Mucosa of descending colon (tissue), 3 donors: ENCODE results near the gene XRRA1. TPM values are rescaled to one million over a fixed set of nuclear protein-coding genes. Genes with fewer than 3 reads are reported as not detected.
A peak's percentile ranks its signal among the peaks of the same experiment; 100 is the strongest.

Experiments used
- ATAC-seq: fragments of 200-7000 bp; cut with Tn5 transposase; one replicate; pipeline ENCODE4 v1.9.1; 2020; ENCODE audit warnings: mild to moderate bottlenecking, moderate library complexity
- DNase-seq, 3 donors: peaks; one replicate each; pipeline ENCODE4 v3.0.0-alpha.2; 2020
- H3K36me3 ChIP-seq: fragments of 200-600 bp; one replicate; pipeline ENCODE4 v1.8.0; 2021; ENCODE audit warnings: low read depth, mild to moderate bottlenecking
- H3K4me1 ChIP-seq: fragments of 200-600 bp; one replicate; pipeline ENCODE4 v1.8.0; 2021; ENCODE audit warnings: low read depth, mild to moderate bottlenecking
- H3K4me3 ChIP-seq: fragments of 200-600 bp; one replicate; pipeline ENCODE4 v1.8.0; 2021; ENCODE audit warnings: mild to moderate bottlenecking
- H3K9me3 ChIP-seq: fragments of 200-600 bp; one replicate; pipeline ENCODE4 v1.8.0; 2021; ENCODE audit warnings: mild to moderate bottlenecking
- intact Hi-C, 2 donors: fragments of 100-400 bp; cut with DNase I in 1 of 2; cut with micrococcal nuclease in 1 of 2; formaldehyde crosslinking; loops; one replicate each; pipeline versions ENCODE4 v1.11.0 to v1.11.1; 2022; cut with DNase I, micrococcal nuclease
- total RNA-seq, 3 donors: library from RNA; stranded (reverse); fragmentation: NEBNext Ultra II Directional in 2 of 3; extraction: Animal tissue kit (Norgen Biotek cat#: 25700) in 2 of 3; gene quantifications; one replicate each; pipeline versions ENCODE4 v1.2.1 to v1.2.4, GENCODE V29; 2021 to 2023
- TF ChIP-seq, protein P1 (sequence below): fragments of 200-600 bp; IDR thresholded peaks from one replicate; pipeline ENCODE4 v1.8.0; 2022; ENCODE audit warnings: antibody characterized with exemption, mild to moderate bottlenecking
- donor health status: DM: no; HTN: no; CAD: no; lungs with moderate emphysema.
- donor health status: DM: no; HTN: no; CAD: no.
- donor health status: DM: no; HTN: yes; CAD: no.

XRRA1 gene
- total RNA-seq, 3 donors from 2014 or later, result 6.7 to 35.9 (median 29.6) TPM

DNA sequence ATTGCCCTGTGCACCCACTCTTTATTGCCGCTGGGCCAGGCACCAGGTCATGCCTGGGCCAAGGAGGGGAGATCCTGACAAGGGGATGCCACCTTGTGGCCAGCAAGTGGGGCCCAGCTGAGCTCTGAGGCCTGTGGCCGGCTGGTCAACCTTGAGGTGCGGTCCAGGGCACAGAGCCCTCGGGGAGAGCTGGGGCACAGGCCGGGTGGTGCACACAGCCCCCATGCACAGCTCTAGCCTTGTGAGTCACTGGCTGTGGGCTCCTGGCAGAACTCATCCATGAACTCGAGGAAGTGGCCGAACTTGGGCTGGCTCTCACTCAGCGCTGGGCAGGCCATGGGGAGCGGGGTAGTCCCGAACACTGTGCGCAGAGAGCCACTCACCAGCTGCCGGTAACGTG, 105.9 kb downstream of the XRRA1 start:
- Histone ChIP-seq H3K36me3 (no peaks in the 10 kb centered on the region), H3K4me3 (no peak overlapping the region), H3K9me3 (no peaks in the 10 kb centered on the region), H3K4me1 (no peaks in the 10 kb centered on the region)
- ATAC-seq, result peak; percentile 17
- DNase-seq, result no peak
- TF ChIP-seq, protein P1, sequence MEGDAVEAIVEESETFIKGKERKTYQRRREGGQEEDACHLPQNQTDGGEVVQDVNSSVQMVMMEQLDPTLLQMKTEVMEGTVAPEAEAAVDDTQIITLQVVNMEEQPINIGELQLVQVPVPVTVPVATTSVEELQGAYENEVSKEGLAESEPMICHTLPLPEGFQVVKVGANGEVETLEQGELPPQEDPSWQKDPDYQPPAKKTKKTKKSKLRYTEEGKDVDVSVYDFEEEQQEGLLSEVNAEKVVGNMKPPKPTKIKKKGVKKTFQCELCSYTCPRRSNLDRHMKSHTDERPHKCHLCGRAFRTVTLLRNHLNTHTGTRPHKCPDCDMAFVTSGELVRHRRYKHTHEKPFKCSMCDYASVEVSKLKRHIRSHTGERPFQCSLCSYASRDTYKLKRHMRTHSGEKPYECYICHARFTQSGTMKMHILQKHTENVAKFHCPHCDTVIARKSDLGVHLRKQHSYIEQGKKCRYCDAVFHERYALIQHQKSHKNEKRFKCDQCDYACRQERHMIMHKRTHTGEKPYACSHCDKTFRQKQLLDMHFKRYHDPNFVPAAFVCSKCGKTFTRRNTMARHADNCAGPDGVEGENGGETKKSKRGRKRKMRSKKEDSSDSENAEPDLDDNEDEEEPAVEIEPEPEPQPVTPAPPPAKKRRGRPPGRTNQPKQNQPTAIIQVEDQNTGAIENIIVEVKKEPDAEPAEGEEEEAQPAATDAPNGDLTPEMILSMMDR, result no peak
- intact Hi-C loops, result no loop called here

DNA sequence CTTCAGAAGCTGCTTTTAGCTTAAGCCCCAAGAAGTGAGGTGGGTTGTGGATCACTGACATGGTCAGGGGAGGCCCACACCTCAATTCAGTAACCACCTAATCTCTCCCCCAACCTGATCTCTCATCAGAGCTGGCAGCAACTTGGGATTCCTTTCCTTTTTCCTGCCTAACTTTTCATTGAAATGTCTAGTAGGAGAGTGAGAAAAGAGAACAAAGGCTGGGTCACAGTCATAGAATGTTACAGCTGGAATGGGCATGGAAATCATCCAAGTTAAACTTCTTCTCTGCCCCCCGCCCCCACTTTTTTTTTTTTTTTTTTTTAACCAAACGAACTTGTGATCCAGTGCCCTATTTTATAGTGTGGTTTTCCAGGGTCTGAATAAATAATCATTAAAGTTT, 108.4 kb downstream of the XRRA1 start:
- intact Hi-C loops, result no loop called here
- ATAC-seq (no peak), DNase-seq (no peak)
- no peak overlapping the region for H3K4me3 ChIP-seq
- no peaks in the 10 kb centered on the region for H3K4me1 ChIP-seq
- TF ChIP-seq, protein P1, result no peak
- H3K9me3 ChIP-seq, result no peaks in the 10 kb centered on the region
- H3K36me3 ChIP-seq, result no peaks in the 10 kb centered on the region

GRCh38 chr11:74839971-74840370, 108.9 kb downstream of the XRRA1 start:
- intact Hi-C loops, result no loop called here
- TF ChIP-seq, protein P1, result no peak
- H3K36me3 ChIP-seq, result no peaks in the 10 kb centered on the region

DNA sequence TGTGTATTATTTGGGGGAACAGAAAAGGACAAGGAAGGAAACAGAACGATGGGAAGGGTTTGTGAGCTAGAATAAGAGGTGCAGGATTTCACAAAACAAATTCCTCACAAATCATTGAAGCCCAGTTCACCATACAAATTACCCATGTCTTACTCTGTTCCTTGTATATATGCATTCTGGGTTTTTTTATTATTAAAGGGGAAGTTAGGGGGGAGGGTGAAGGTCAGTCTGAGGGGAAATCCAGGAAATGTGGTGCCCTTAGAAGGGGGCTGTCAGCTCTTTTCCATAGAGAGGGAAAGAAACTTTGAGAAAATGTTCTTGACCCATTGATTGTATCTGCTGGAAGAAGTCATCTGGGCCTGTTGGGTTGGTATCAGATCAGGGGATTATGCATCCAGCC, 109.4 kb downstream of the XRRA1 start:
- TF ChIP-seq, protein P1, result no peak
- Histone ChIP-seq H3K9me3 (no peaks in the 10 kb centered on the region), H3K36me3 (no peaks in the 10 kb centered on the region), H3K4me1 (no peaks in the 10 kb centered on the region), H3K4me3 (no peak overlapping the region)
- ATAC-seq (no peak), DNase-seq (no peak)
- intact Hi-C loops, result no loop called here

More at GRCh38 chr11:74839971-74840370, 108.9 kb downstream of the XRRA1 start:
- ATAC-seq, result no peak
- Histone ChIP-seq H3K4me3 (no peak overlapping the region), H3K9me3 (no peaks in the 10 kb centered on the region), H3K4me1 (no peaks in the 10 kb centered on the region)
- no peak for DNase-seq

GRCh38 chr11:74838188-74838587, 110.7 kb downstream of the XRRA1 start:
- Histone ChIP-seq H3K4me1 (no peaks in the 10 kb centered on the region), H3K4me3 (no peak overlapping the region), H3K36me3 (no peaks in the 10 kb centered on the region), H3K9me3 (no peaks in the 10 kb centered on the region)
- intact Hi-C loops, result no loop called here
- ATAC-seq, result no peak
- TF ChIP-seq, protein P1, result no peak
- no peak for DNase-seq

- ATAC-seq, result no peak
- no peak overlapping the region for H3K4me3 ChIP-seq
- H3K4me1 ChIP-seq, result no peaks in the 10 kb centered on the region
- intact Hi-C loops, result no loop called here
- DNase-seq, result no peak
- TF ChIP-seq, protein P1, result no peak
- H3K36me3 ChIP-seq, result no peaks in the 10 kb centered on the region
- H3K9me3 ChIP-seq, result no peaks in the 10 kb centered on the region
Measured at GRCh38 chr11:74837191-74837590, 111.7 kb downstream of the XRRA1 start.
